Muscle layer of colon (tissue), 2 donors: ENCODE results near the gene SSBP3.

Experiments used
- H3K27ac ChIP-seq: one replicate; pipeline ENCODE4 v1.7.0; 2013; ENCODE audit warnings: low read depth, mild to moderate bottlenecking, low read length, moderate library complexity
- H3K27me3 ChIP-seq, 2 donors: one replicate each; pipeline ENCODE4 v1.7.0; 2013; ENCODE audit warnings: low read length in 2 of 2, mild to moderate bottlenecking in 2 of 2; ENCODE audit not compliant: insufficient read depth in 2 of 2, control insufficient read depth in 1 of 2
- H3K36me3 ChIP-seq: one replicate; pipeline ENCODE4 v1.7.0; 2013; ENCODE audit warnings: mild to moderate bottlenecking, low read length; ENCODE audit not compliant: insufficient read depth
- H3K4me1 ChIP-seq: one replicate; pipeline ENCODE4 v1.7.0; 2013; ENCODE audit warnings: mild to moderate bottlenecking, low read length; ENCODE audit not compliant: insufficient read depth
- H3K4me3 ChIP-seq, 2 donors: one replicate each; pipeline ENCODE4 v1.7.0; 2013; ENCODE audit warnings: low read length in 2 of 2, low read depth in 1 of 2, mild to moderate bottlenecking in 1 of 2, moderate library complexity in 1 of 2
- H3K9ac ChIP-seq: one replicate; pipeline ENCODE4 v1.7.0; 2013; ENCODE audit warnings: low read length
- H3K9me3 ChIP-seq: one replicate; pipeline ENCODE4 v1.7.0; 2013; ENCODE audit warnings: mild to moderate bottlenecking, low read length
- donor health status: abdominal sarcoma.
- donor health status: Adenocarcinoma of cecum.

SSBP3 gene

GRCh38 chr1:54190526-54190925 is 215.7 kb downstream of the SSBP3 start:
- Histone ChIP-seq H3K36me3 (peaks cover 38% of the 10 kb centered on the region), H3K4me1 (no peaks in the 10 kb centered on the region), H3K27me3 (no peaks in the 10 kb centered on the region), H3K9me3 (no peaks in the 10 kb centered on the region), H3K9ac (no peak overlapping the region), H3K4me3 (no peak overlapping the region), H3K27ac (no peak overlapping the region)

GRCh38 chr1:54188291-54188690 is 217.9 kb downstream of the SSBP3 start:
- Histone ChIP-seq H3K9me3 (no peaks in the 10 kb centered on the region), H3K4me3 (no peak overlapping the region), H3K9ac (no peak overlapping the region), H3K27me3 (no peaks in the 10 kb centered on the region), H3K27ac (no peak overlapping the region), H3K4me1 (no peaks in the 10 kb centered on the region), H3K36me3 (peaks cover 26% of the 10 kb centered on the region)

GRCh38 chr1:54186056-54186455 is 220.1 kb downstream of the SSBP3 start:
- Histone ChIP-seq H3K27ac (no peak overlapping the region), H3K36me3 (peaks cover 24% of the 10 kb centered on the region), H3K4me3 (no peak overlapping the region), H3K4me1 (no peaks in the 10 kb centered on the region), H3K9me3 (no peaks in the 10 kb centered on the region), H3K27me3 (no peaks in the 10 kb centered on the region), H3K9ac (no peak overlapping the region)

- Histone ChIP-seq H3K4me1 (no peaks in the 10 kb centered on the region), H3K4me3 (no peak overlapping the region), H3K9me3 (no peaks in the 10 kb centered on the region), H3K27me3 (no peaks in the 10 kb centered on the region), H3K9ac (no peak overlapping the region), H3K36me3 (peaks cover 15% of the 10 kb centered on the region), H3K27ac (no peak overlapping the region)
Observed at GRCh38 chr1:54180701-54181360, 225.4 kb downstream of the SSBP3 start.

DNA sequence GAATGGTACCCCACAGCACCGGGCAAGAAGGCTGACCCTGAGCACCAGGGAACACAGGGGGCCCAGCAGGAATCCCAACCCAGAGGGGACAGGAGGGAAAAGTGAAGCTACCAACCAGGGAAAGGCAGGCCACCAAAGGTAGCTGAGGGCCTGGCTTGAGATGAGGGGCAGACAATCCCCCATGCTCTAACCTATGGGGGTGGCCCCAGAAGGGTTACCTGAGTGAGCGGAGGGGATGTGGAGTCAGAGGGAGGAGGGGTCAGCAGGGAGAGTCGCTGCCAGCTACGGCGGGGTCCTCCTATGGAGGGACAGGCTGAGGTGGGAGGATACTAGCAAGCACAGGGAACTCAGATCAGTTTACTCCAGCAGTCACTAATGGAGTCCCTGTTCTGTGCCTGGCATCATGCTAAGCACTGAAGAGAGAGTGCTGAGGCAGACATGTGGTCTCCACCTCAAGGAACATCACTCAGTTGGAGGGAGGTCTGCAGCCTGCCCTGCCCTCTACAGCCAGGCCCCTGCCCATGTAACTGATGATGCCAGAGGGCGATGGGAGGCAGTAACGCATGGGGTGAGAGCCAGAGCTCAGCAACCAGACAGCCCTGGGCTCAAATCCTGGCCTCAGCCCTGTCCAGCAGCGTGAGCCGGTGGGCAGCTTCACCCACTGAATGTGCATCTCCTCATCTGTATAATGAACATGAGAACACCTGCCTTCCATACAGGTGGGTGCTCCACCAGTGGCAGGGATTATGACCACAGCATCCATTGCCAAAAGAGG is 227.7 kb downstream of the SSBP3 start:
- Histone ChIP-seq H3K4me1 (no peaks in the 10 kb centered on the region), H3K9me3 (no peaks in the 10 kb centered on the region), H3K27me3 (no peaks in the 10 kb centered on the region), H3K9ac (no peak overlapping the region), H3K27ac (no peak overlapping the region), H3K4me3 (no peak overlapping the region), H3K36me3 (peaks cover 22% of the 10 kb centered on the region)

DNA sequence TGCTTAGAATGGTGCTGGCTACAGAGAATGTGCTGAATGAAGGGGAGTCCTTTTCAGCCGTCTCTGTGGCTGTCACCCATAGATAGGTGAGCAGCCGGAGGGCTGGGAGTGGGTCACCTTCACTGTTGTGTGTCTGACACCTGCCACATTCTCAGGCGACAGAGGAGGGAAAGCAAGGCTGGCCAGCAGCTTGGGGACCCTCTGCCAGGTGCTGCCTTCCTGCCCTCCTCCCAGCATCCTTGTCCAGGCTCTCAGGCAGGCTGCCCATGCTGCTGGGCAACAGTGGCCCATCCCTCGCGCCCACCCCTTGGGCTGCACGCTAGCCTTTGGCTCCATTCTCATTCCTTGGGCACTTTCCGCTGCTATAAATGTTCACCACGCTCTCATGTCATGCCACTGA is 228.5 kb downstream of the SSBP3 start:
- H3K36me3 ChIP-seq, result peaks cover 22% of the 10 kb centered on the region
- H3K9ac ChIP-seq, result no peak overlapping the region
- no peak overlapping the region for H3K4me3 ChIP-seq
- no peaks in the 10 kb centered on the region for H3K4me1 ChIP-seq
- no peak overlapping the region for H3K27ac ChIP-seq
- no peaks in the 10 kb centered on the region for H3K27me3 ChIP-seq
- no peaks in the 10 kb centered on the region for H3K9me3 ChIP-seq

DNA sequence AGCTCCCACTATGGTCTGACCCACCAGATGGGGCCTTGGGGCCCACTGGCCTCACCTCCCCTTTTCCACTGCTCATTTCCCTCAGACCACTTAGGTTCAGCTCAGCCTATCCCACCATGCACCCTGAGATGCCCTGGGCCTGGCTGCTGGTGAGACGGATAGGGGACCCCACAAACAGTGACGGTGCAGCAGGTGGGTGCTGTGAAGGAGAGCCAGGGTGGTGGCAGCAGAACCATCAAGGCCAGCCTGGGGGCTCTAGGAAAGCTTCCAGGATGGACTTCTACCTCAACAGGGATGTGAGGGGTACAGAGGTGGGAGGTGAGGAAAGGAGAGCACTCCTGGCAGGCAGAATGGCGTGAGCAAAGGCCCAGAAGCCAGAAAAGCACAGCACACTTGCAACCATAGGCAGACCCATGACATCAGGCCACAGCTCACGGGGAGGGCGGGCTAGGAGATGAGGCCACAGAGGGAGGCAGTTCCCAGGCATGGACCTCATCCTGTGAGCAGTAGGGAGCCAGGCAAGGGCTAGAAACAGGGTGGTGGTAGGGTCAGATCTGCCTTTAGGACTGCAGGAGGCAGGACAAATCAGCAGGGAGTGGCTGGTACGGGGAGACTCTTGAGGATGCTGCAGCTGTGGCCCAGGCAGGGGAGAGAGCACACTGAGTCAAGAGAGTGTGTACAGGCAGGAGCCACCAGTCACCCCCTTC is 229.4 kb downstream of the SSBP3 start:
- Histone ChIP-seq H3K27ac (no peak overlapping the region), H3K27me3 (no peaks in the 10 kb centered on the region), H3K36me3 (peaks cover 19% of the 10 kb centered on the region), H3K9ac (no peak overlapping the region), H3K4me3 (no peak overlapping the region), H3K4me1 (no peaks in the 10 kb centered on the region), H3K9me3 (no peaks in the 10 kb centered on the region)
